ENCODE results near the gene SENP1. TPM values are rescaled to one million over a fixed set of nuclear protein-coding genes. Genes with fewer than 3 reads are reported as not detected.

Gene SENP1
- total and polyA plus RNA-seq, 2 donors (not counting 3 experiments of a cell fraction or from before 2014, with no cell fraction given): 9.9 to 20.5 TPM

DNA sequence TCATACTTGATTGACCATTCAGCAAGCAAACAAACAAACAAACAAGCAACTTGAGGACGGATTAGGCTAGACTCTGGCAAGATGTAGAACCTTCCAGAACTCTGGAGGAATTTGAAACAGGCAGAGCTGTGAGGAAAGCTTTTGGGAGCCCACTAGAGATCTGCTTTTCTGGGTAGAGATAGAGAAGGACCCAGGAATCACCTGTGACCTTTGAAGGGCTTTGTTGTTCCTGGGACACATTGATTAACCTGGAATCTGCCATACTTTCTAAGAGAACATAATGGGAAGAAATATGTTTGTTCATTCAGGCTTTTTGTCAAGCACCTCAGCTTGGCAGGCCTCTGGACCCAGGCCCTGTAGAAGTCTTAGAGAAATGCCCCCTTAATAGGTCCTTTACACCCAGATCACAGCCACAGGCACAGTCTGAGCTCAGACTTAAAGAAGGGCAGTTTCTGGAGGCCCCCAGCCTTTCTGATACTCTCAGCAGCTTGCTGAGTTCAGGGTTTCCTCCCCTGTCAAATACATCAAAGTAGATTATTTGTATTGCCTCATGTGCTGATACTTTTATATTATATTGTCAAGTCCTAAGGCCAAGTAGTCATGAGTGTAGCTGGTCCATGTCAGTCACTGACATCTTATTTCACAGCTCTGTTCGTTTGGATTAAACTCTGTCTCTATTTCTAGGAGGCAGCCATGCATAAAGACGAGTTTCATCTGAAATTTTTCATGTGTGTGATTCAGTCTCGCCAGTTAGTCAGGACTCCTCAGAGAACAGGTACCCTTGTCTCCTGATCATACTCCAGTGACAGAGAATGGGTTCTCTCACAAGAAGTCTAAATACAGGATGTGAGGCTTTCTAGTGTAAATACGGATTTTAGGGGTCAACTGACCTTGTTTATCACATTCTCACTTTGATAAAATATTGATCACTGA, 1.1 kb upstream of the SENP1 start:
- FAIRE-seq (no peak), DNase-seq (ENCODE audit: low read depth, low spot score) (no peak)
- H3K4me3 ChIP-seq (replicated peaks in 1 of 3; ENCODE audit: insufficient read depth in 1 of 3, low read depth in 1 of 3, low read length in 3 of 3): peak overlapping the region; percentile 41 to 91 (median 81)
- TF ChIP-seq MYC (IDR thresholded peaks at IDR 0.05; ENCODE audit: low read depth, low read length) (no peak), FOS (IDR thresholded peaks at IDR 0.05; ENCODE audit: borderline replicate concordance, insufficient read depth, low read length) (no peak), JUN (IDR thresholded peaks at IDR 0.05; ENCODE audit: borderline replicate concordance, insufficient read depth, insufficient read length, low read depth) (no peak), POLR2AphosphoS5 (IDR thresholded peaks at IDR 0.05; ENCODE audit: insufficient read depth, low read depth, low read length) (no peak), GATA2 (IDR thresholded peaks at IDR 0.05; ENCODE audit: insufficient read depth, insufficient read length, low read depth, low read length) (no peak), POLR2A (IDR thresholded peaks at IDR 0.05; ENCODE audit: low read depth, low read length) (no peak), EZH2 (IDR thresholded peaks at IDR 0.05; ENCODE audit: borderline replicate concordance, low read depth, low read length, severe bottlenecking) (no peak), CTCF (IDR thresholded peaks at IDR 0.05; ENCODE audit: extremely low read depth in 1 of 2, insufficient read depth in 1 of 2, low read depth in 1 of 2, low read length in 2 of 2) (no peak)
- TF ChIP-seq, protein P1, sequence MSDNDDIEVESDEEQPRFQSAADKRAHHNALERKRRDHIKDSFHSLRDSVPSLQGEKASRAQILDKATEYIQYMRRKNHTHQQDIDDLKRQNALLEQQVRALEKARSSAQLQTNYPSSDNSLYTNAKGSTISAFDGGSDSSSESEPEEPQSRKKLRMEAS (IDR thresholded peaks at IDR 0.05; ENCODE audit: insufficient read depth, insufficient read length): no peak
- intact Hi-C loops (cut with micrococcal nuclease): loop anchor here (1.0 to 10.0 kb wide), 3 partner anchors 50 to 348 kb away; partner anchors contain the start of genes ASB8 and COL2A1
- peak overlapping the region; percentile 91 for H3K4me2 ChIP-seq (ENCODE audit: insufficient read depth, low read length)
- no peaks in the 10 kb centered on the region for H3K9me1 ChIP-seq (replicated peaks; ENCODE audit: control insufficient read depth, extremely low read depth, insufficient read depth, low read length)
- peaks cover 12% of the 10 kb centered on the region for H3K4me1 ChIP-seq (ENCODE audit: control insufficient read depth, extremely low read depth, insufficient read depth, low read length)
- H3K36me3 ChIP-seq (ENCODE audit: control insufficient read depth in 2 of 2, extremely low read depth in 1 of 2, insufficient read depth in 2 of 2, low read length in 2 of 2): no peaks in the 10 kb centered on the region
- H3K79me2 ChIP-seq (ENCODE audit: control insufficient read depth, insufficient read depth, low read length): peaks cover 23% of the 10 kb centered on the region
- peak overlapping the region; percentile 98 for H3K27ac ChIP-seq (ENCODE audit: insufficient read depth, low read depth, low read length)
- CTCF ChIA-PET: interaction anchor here (0.7 to 1.7 kb wide), 6 partner anchors 10 to 672 kb away, joined by 3 to 8 read pairs (median 3); partner anchors contain the start of gene ASB8
- dilution Hi-C loops (cut with MboI; ENCODE audit: extremely low pct_ligation_motif_present, low sequenced_read_pairs): no loop called here
- POLR2A ChIA-PET: no interaction called here
- H3K9ac ChIP-seq (replicated peaks; ENCODE audit: extremely low read depth, insufficient read depth, low read length): peak overlapping the region; percentile 98
- no peaks in the 10 kb centered on the region for H4K20me1 ChIP-seq (replicated peaks; ENCODE audit: control insufficient read depth, extremely low read depth, insufficient read depth, low read length)
- H3K27me3 ChIP-seq (ENCODE audit: control insufficient read depth in 2 of 2, insufficient read depth in 2 of 2, low read length in 2 of 2): peaks cover 0 to 3% of the 10 kb centered on the region in 2 experiments
- H2AFZ ChIP-seq (ENCODE audit: low read depth, low read length): peak overlapping the region; percentile 100
- BruUV-seq (replicated peaks): no TSS peak
- no peaks in the 10 kb centered on the region for H3K9me3 ChIP-seq (replicated peaks; ENCODE audit: control insufficient read depth, insufficient read depth, low read length)
